ENCODE measurements around the gene DOK6.

The DOK6 gene

DNA sequence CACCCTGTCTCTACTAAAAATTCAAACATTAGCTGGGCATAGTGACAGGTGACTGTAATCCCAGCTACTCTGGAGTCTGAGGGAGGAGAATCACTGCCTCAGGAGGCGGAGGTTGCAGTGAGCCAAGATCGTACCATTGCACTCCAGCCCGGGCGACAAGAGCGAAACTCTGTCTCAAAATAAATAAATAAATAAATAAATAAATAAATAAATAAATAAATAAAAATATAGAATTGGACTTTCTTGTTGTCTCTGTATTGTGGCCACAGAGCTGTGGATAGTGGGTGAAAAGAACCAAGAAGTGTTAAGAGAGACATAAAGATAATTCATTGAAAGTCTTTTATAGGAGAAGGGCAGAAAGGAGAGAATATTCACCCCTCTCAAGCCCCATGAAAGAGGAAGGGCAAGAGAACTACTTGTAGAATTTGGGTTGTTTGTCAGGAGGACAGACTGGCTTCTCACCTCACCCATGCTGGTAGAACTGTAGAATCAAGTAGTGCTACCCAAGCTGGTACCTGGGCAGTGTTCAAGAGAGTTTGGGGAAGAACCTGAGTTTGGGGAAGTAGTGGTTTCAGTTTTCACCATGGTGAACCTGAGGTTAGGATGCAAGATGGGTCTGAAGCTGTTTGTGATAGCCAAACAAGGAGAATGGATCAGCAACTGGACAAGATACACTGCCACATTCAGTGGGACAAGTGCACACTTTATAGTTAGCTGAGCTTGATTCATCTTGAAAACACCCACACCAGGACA is 290.5 kb downstream of the DOK6 start:
- DNase-seq: no peak

GRCh38 chr18:69697069-69697468 is 296.4 kb downstream of the DOK6 start:
- no peak for DNase-seq

DNA sequence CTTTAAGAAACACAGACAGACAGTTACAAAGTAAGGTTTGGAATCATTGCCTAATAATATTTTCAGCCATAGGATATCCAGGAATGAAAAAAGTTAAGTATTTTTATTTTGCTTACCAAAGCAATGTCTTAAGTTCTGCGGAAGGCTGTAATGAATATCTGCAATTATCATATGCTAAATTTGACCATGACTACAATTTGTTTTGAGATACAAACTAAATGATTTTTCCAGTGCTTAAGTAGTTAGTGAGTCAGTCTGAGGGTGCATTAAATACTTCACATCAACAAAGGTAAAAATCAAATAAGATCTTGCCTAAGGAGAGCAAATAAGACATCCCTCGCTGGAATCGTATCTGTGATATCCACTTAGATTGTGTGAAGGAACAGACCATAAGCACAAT is 297.0 kb downstream of the DOK6 start:
- no peak for DNase-seq

GRCh38 chr18:69701305-69701704 is 300.6 kb downstream of the DOK6 start:
- DNase-seq: no peak

DNA sequence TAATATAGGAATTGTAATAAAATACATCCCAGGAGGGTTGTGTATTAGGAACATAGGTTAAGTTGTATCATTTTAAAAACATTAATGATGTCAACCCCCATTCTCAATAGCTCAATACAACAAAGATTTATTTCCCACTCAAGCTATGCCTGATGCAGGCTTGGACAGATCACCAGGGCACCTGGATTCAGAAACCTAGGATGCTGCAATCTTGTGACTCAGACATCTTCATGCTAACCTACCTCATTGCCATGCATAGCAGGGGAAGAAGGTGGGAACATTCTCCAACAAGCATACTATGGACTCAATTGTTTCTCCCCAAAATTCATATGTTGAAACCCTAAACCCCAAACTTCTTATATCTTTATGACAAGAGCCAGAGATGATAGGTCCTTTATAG is 302.8 kb downstream of the DOK6 start:
- no peak for DNase-seq

GRCh38 chr18:69705987-69706386 is 305.3 kb downstream of the DOK6 start:
- no peak for DNase-seq

DNA sequence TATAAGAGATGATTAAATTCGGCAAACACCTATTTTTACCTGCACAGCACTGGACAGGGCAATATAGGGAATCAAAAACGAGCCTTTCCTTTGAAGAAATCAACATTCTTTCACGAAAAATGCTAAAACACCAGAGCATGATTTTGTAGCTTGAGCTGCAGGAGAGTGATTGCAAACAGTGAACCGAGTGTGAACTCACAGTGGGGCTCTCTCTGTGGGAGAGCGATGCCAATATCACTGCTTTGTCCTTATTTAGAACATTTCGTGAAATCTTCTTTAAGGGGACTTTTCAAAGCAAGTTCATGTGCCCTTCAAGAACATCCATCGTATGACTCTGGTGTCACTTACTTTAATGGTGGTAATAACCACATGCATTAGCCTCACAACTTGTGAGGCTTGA is 308.2 kb downstream of the DOK6 start:
- no peak for DNase-seq

- no peak for DNase-seq
Observed at GRCh38 chr18:69715191-69715795, 314.6 kb downstream of the DOK6 start.

DNA sequence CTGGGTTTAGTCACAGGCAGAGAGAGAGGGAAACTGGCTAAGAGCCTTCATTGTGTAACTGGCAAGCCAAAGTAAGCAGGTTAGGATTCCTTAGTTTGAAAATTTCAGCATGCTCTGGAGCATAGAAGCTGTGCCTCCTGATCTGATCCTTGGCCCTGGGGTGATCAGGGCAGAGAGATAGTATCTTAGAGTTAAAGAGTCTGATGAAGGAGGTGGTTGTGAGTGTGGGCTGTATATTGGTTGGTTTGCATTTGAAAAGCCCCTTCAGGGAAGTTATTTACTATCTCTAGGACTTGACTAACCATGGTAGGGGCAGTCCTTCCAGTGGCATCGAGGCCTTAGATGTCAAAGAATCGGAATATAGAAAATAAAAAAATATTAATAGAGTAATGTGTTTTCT is 316.9 kb downstream of the DOK6 start:
- no peak for DNase-seq

DNA sequence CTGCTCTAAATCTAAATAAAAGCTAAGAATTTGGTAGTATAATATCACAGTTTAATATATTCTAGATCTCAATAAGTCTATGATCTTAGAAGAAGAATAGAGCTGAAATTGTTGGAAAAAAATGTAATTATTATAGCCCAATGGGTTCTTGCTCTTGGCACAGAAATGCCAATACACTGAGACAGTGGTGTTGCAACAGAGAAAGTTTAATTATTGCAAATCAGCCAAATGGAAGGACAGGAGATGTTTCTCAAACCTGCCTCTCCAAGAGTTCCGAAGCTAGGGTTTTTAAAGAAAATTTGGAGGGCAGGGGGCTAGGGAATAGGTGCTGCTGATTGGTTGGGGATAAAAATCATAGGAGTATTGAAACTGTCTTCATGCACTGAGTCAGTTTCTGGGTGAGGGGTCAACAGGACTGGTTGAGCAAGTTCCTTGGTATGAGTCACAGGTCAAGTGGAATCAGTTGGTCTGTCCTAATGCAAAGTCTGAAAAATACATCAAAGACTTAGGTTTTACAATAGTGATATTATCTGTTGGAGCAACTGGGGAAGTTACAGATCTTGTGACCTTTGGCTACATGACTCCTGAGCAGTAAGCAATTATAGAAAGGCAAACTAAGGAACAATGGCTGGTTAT is 318.3 kb downstream of the DOK6 start:
- DNase-seq: no peak

- DNase-seq: no peak
Observed at GRCh38 chr18:69720422-69720821, 319.7 kb downstream of the DOK6 start.

DNA sequence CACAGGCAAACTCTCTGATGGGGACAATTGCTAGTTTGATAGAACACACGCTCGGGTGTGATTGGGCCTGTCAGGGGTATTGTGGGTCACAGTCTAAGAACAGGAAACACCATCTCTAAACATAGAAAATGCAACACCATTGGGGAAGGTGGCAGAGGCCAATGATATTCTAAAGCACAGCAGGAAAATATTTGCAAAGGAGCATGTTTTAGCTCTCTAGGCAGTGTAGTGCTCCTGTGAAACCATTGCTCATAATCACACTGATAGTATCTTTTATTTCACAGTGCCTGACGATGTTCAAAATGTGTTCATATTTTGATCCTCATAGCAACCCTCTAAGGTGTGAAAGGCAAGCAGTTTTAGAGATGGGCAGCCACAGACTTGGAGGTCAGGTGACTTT is 322.7 kb downstream of the DOK6 start:
- no peak for DNase-seq

- no peak for DNase-seq
Observed at GRCh38 chr18:69725009-69725408, 324.3 kb downstream of the DOK6 start.

- DNase-seq: no peak
Observed at GRCh38 chr18:69725855-69726508, 325.3 kb downstream of the DOK6 start.

GRCh38 chr18:69727912-69728572 is 327.4 kb downstream of the DOK6 start:
- no peak for DNase-seq

DNA sequence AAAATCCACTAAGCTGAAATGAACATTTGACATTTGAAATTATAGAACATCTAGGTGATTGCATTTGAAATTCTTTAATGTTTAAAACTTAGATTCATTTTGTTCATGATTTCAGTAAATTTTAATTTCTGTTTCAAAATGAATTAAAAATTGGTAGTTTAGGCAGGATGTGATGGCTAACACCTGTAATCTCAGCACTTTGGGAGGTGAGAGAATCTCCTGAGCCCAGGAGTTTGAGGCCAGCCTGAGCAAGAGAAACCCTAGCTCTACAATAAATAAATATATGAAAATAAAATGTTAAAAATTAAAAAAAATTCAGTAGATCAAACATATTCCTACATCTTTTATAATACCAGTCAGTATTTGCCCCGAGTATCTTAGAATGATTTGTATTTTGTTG is 330.0 kb downstream of the DOK6 start:
- no peak for DNase-seq

- DNase-seq: no peak
Observed at GRCh38 chr18:69734536-69734935, 333.8 kb downstream of the DOK6 start.

DNA sequence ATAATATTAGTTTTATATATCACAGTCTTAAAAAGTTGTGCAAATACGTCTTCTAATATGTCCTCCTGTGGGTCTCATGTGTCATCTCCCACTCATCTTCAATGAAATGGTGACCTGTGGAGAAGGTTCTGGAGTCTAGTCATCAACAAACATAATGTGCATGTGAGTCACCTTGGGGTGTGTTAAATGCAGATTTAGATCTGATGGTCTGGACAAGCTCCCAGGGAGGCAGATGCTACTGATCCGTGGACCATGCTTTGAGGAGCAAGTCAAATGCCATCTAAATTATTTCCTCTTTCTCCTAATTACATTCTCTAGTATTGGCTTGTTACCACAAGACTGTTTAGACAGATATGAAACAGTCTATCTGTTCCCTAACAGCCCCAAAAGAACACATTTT is 336.0 kb downstream of the DOK6 start:
- DNase-seq: no peak

GRCh38 chr18:69737851-69738250 is 337.2 kb downstream of the DOK6 start:
- no peak for DNase-seq

DNA sequence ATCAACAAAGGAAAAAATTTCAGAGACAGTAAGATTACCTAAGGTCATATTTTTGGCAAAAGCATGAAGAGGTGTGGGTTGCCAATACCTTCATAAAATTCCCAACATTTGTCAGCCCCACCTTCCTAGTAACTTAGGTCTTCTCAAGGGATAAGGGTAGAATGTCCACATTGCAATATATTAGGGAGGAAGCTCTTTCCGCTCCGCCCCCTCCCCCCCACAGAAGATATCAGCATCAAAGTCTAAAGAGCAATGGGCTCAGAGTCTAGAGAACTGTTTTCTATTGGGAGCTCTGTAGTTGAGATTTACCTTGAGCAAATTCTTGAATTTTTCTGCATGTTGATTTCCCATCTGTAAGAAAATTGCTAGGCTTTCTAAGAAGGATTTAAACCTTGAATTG is 346.7 kb downstream of the DOK6 start:
- DNase-seq: no peak

- DNase-seq: no peak
Observed at GRCh38 chr18:69752737-69753380, 352.2 kb downstream of the DOK6 start.

GRCh38 chr18:69754108-69754507 is 353.4 kb downstream of the DOK6 start:
- no peak for DNase-seq

- no peak for DNase-seq
Observed at GRCh38 chr18:69755041-69755440, 354.4 kb downstream of the DOK6 start.

Data from left hindlimb (tissue), 1 donor.